ENCODE results near the gene SRSF3.
"Not testable (repeated sequence)": the region's sequence is repeated elsewhere in the genome, so short reads cannot be mapped to it uniquely, and the experiment has no call there.

Gene SRSF3

DNA sequence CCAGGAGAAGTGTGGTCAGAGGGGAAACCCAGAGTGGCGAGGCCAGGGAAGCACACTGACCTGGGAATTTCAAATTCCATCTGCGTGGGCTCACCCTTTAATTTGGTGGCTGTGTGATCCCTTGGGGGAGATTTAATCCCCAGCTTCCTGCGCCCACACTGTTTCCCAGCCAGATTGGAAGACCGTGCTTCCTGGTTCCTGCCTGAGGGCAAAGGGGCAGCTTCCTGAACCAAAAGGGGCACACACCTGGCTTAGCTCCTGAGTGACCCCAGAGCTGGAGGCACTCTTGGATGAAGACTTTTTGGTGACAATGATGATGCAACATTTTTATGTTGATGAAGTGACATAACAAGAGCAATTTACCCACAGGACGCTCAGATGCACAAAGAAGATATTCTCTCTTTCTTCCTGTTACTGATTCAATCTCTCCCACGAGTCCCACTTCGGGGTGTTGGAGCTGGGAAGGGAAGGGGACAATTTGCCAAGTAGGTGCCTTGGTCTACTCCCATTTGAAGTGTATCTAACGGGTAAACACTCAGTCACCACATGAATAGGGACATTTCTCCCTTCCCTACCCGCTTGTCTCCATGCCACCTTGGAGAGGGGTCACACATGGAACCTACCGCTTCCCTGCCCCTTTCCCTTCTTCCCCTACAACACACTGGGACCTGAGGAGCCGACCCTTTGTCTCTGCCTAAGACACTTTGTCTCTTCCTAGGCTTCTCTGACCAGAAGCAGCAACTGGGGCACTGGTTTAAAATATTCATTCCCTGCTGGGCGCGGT lies 55.7 kb downstream of the SRSF3 start:
- no peak for DNase-seq (ENCODE audit: low read depth)

DNA sequence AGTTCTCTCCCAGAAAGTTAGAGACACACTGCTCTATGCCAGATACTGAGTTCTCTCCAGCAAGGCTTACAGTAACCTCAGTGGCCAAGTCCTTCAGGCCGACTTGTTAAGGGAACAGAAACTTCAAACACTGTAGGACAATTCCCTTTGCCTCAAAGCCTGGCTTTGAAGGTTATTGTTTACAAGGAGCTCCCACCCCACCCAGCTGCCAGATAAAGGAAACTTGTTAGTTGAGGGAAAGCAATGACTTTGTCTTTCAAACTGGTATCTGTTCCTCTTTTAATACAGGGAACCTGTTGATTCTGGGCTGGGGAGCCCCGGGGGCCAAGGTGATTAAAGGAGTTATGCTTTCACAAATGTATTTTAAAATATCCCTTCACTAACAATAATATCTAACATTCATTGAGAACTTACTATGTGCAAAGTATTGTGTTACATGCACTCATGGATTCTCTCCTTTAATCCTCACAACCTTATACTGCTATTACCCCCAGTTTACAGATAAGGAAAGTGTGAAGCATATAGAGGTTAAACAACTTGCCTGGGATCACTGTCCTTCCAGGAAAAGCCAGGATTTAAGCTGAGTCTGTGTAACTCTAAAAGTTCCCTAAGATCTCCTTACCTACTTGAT lies 56.8 kb downstream of the SRSF3 start:
- no peak for DNase-seq (ENCODE audit: low read depth)

DNA sequence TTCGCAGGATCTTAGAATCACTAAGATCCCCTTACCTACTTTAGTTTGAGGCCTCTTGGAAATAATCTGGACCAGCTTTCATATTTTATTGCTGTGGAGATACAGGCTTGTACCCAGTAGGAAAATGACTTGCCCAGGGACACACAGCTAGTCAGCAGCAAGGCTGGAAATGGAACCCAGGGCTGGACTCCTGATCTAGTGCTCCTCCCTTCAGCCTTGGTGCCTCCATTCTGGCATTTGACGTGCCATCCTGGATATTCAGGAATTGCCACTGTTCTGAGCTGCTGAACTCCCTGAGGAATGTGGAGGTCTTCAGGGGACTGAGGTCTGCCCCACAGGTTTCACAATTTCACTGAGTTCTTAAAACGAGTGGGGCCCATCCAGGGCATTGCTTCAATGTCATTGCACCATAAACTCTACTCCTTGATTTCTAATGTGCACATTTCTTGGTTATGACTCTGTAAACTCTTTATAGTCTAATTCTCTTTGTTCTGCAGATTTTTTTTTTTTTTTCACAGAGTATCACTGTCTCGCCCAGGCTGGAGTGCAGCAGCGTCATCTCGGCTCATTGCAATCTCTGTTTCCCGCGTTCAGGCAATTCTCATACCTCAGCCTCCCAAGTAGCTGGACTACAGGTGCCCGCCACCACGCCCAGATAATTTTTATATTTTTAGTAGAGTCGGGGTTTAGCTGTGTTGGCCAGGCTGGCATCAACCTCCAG lies 57.7 kb downstream of the SRSF3 start:
- no peak for DNase-seq (ENCODE audit: low read depth)

DNA sequence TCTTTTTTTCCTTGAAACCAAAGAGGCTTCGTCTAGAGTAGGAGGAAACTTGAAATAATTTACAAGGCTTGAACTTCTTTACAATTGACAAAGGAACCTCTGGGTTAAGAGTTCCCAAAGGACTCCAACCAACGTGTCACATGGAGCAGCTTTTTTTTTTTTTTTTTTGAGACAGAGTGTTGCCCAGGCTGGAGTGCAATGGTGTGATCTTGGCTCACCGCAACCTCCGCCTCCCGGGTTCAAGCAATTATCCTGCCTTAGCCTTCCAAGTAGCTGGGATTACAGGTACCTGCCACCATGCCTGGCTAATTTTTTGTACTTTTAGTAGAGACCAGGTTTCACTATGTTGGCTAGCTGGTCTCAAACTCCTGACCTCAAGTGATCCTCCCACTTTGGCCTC lies 60.3 kb downstream of the SRSF3 start:
- DNase-seq (ENCODE audit: low read depth), result not testable (repeated sequence)
